GM18951 (cell line): ENCODE results near the gene PCDHGA1.

Source experiments
- POLR2A ChIP-seq: IDR thresholded peaks from 4 replicates; pipeline ENCODE4 v1.6.1; 2011; ENCODE audit warnings: mild to moderate bottlenecking; ENCODE audit not compliant: insufficient read length, insufficient read depth; ENCODE audit errors: extremely low read depth
- in situ Hi-C: fragments of 300-500 bp; cut with MboI; formaldehyde crosslinking; loops from one replicate; pipeline ENCODE4 v1.12.0; 2022; ENCODE audit warnings: low sequenced_read_pairs, mixed read lengths, inconsistent platforms; ENCODE audit not compliant: unreplicated experiment

The PCDHGA1 gene

GRCh38 chr5:141558150-141558549 is 227.8 kb downstream of the PCDHGA1 start:
- in situ Hi-C loops, result no loop called here
- TF ChIP-seq POLR2A, result no peak

- no peak for TF ChIP-seq POLR2A
- in situ Hi-C loops, result no loop called here
Observed at GRCh38 chr5:141559461-141559860, 229.1 kb downstream of the PCDHGA1 start.

GRCh38 chr5:141560151-141560550 is 229.8 kb downstream of the PCDHGA1 start:
- no peak for TF ChIP-seq POLR2A
- in situ Hi-C loops, result loop anchor here (5.0 kb wide), 1 partner anchor 143 kb away; the partner anchor contains the start of gene PCDHGB7

- TF ChIP-seq POLR2A, result no peak
- in situ Hi-C loops, result loop anchor here (5.0 kb wide), 1 partner anchor 144 kb away; the partner anchor contains the start of gene PCDHGB7
Observed at GRCh38 chr5:141560725-141561483, 230.6 kb downstream of the PCDHGA1 start.
